AG10803 (cell line): ENCODE data around the gene ETNPPL.
A peak's percentile ranks its signal among the peaks of the same experiment; 100 is the strongest.

ENCODE experiments used
- DNase-seq: peaks from one replicate; pipeline ENCODE4 v3.0.0; 2010; ENCODE audit warnings: low read depth
- H3K4me3 ChIP-seq: 2 replicates; pipeline ENCODE4 v1.5.1; 2011; ENCODE audit warnings: mild to moderate bottlenecking, low read length, control low read depth
- CTCF ChIP-seq: conservative IDR thresholded peaks from 2 replicates; pipeline ENCODE4 v1.5.1; 2011; ENCODE audit warnings: mild to moderate bottlenecking, low read length, control low read depth, inconsistent platforms

Gene ETNPPL

GRCh38 chr4:108762559-108763225, at the start of gene ETNPPL:
TSS of gene ETNPPL (minus strand) at chr4:108763053. CDS start at chr4:108762898, 155 bp downstream.
- peak within 1 kb of the TSS; percentile 60 for H3K4me3 ChIP-seq
- no peak for TF ChIP-seq CTCF
- no peak for DNase-seq

GRCh38 chr4:108811486-108811885, 48.6 kb upstream of the ETNPPL start:
- peak; percentile 11 for DNase-seq

GRCh38 chr4:108810087-108810486, 47.2 kb upstream of the ETNPPL start:
- no peak overlapping the region for H3K4me3 ChIP-seq
- no peak for TF ChIP-seq CTCF
- DNase-seq: no peak

More at GRCh38 chr4:108811486-108811885, 48.6 kb upstream of the ETNPPL start:
- H3K4me3 ChIP-seq: no peak overlapping the region
- TF ChIP-seq CTCF: no peak

- no peak for DNase-seq
- TF ChIP-seq CTCF: no peak
- H3K4me3 ChIP-seq: no peak overlapping the region
Measured at GRCh38 chr4:108804648-108805273, 41.9 kb upstream of the ETNPPL start.

- no peak for TF ChIP-seq CTCF
- H3K4me3 ChIP-seq: no peak overlapping the region
- no peak for DNase-seq
Measured at GRCh38 chr4:108799306-108799705, 36.5 kb upstream of the ETNPPL start.

- no peak for DNase-seq
- H3K4me3 ChIP-seq: no peak overlapping the region
- TF ChIP-seq CTCF: no peak
Measured at GRCh38 chr4:108796173-108796572, 33.3 kb upstream of the ETNPPL start.

GRCh38 chr4:108795733-108796132, 32.9 kb upstream of the ETNPPL start:
- TF ChIP-seq CTCF: no peak
- DNase-seq: no peak
- no peak overlapping the region for H3K4me3 ChIP-seq
